H1 (cell line): ENCODE results near the gene RBMS2. TPM values are rescaled to one million over a fixed set of nuclear protein-coding genes. Genes with fewer than 3 reads are reported as not detected.

Experiments used
- CTCF ChIA-PET: fragments of 300-600 bp; sonication (Branson Sonifier 250); formaldehyde crosslinking; loops from one replicate; lab custom pipeline; 2021; ENCODE audit not compliant: partially characterized antibody; lab: Charles Lee
- POLR2A ChIA-PET: fragments of 300-600 bp; sonication (Branson Sonifier 250); formaldehyde crosslinking; loops from one replicate; lab custom pipeline; 2021; ENCODE audit warnings: inconsistent platforms; ENCODE audit not compliant: partially characterized antibody; lab: Charles Lee
- DNase-seq, 2 experiments: peaks; one replicate each; pipeline versions ENCODE4 v3.0.0 to v3.0.0-alpha.2; 2010 to 2022; ENCODE audit warnings: low spot score in 2 of 2, low read depth in 1 of 2, mixed read lengths in 1 of 2
- FAIRE-seq: peaks from 2 replicates; lab custom pipeline; 2011; peaks lifted over from hg19 to GRCh38; lab: Jason Lieb, UNC
- H2AFZ ChIP-seq: 2 replicates; pipeline ENCODE4 v1.8.1; 2012; ENCODE audit warnings: low read length, inconsistent platforms
- H2AK5ac ChIP-seq: 2 replicates; pipeline ENCODE4 v1.6.1; 2013; ENCODE audit warnings: low read depth, low read length
- H2BK120ac ChIP-seq: replicated peaks from 2 replicates; pipeline ENCODE3; 2013; ENCODE audit warnings: low read depth, low read length, inconsistent platforms
- H2BK12ac ChIP-seq: 2 replicates; pipeline ENCODE4 v1.6.1; 2013; ENCODE audit warnings: low read depth, low read length
- H2BK15ac ChIP-seq: 2 replicates; pipeline ENCODE4 v1.6.1; 2013; ENCODE audit warnings: low read length
- H2BK20ac ChIP-seq: 2 replicates; pipeline ENCODE4 v1.6.1; 2013; ENCODE audit warnings: low read length
- H2BK5ac ChIP-seq: 2 replicates; pipeline ENCODE4 v1.6.1; 2013; ENCODE audit warnings: low read depth, low read length
- H3K14ac ChIP-seq: 2 replicates; pipeline ENCODE4 v1.6.1; 2013; ENCODE audit warnings: inconsistent platforms; ENCODE audit not compliant: insufficient read length
- H3K18ac ChIP-seq: 2 replicates; pipeline ENCODE4 v1.6.1; 2013; ENCODE audit warnings: low read length; ENCODE audit errors: extremely low read depth
- H3K23ac ChIP-seq: 2 replicates; pipeline ENCODE4 v1.6.1; 2013; ENCODE audit warnings: inconsistent platforms; ENCODE audit not compliant: insufficient read length
- H3K23me2 ChIP-seq: 2 replicates; pipeline ENCODE4 v1.6.1; 2013; ENCODE audit warnings: low read depth, low read length
- H3K27ac ChIP-seq: 2 replicates; pipeline ENCODE4 v1.6.1; 2011; ENCODE audit warnings: low read depth, low read length, inconsistent platforms
- H3K27me3 ChIP-seq, 4 experiments: replicated peaks in 1 of 4; 1 replicate in 1 of 4; 2 replicates in 3 of 4; pipeline versions ENCODE4 v1.6.1 to v1.8.1; 2011 to 2013; ENCODE audit warnings: low read length in 3 of 4, mild to moderate bottlenecking in 3 of 4, inconsistent platforms in 2 of 4, mixed read lengths in 2 of 4, moderate library complexity in 1 of 4; ENCODE audit not compliant: control insufficient read depth in 3 of 4, insufficient read depth in 3 of 4; ENCODE audit errors: extremely low read depth in 1 of 4
- H3K36me3 ChIP-seq, 4 experiments: 2 replicates each; pipeline versions ENCODE4 v1.6.1 to v1.8.1; 2011 to 2013; ENCODE audit warnings: mild to moderate bottlenecking in 4 of 4, low read length in 3 of 4, moderate library complexity in 2 of 4, control low read depth in 1 of 4, inconsistent platforms in 1 of 4; ENCODE audit not compliant: insufficient read depth in 4 of 4, control insufficient read depth in 2 of 4
- H3K4ac ChIP-seq: replicated peaks from 2 replicates; pipeline ENCODE3; 2013; ENCODE audit warnings: low read length, low read depth, mixed read lengths, inconsistent platforms; ENCODE audit not compliant: insufficient read length
- H3K4me1 ChIP-seq, 4 experiments: replicated peaks in 1 of 4; 1 replicate in 1 of 4; 2 replicates in 3 of 4; pipeline versions ENCODE4 v1.6.1 to v1.8.1; 2011 to 2013; ENCODE audit warnings: low read length in 3 of 4, inconsistent platforms in 2 of 4, mixed read lengths in 1 of 4; ENCODE audit not compliant: insufficient read depth in 4 of 4, control insufficient read depth in 3 of 4
- H3K4me2 ChIP-seq, 2 experiments: 2 replicates each; pipeline versions ENCODE4 v1.6.1 to v1.8.1; 2011 to 2013; ENCODE audit warnings: low read depth in 2 of 2, low read length in 2 of 2, control low read depth in 1 of 2, inconsistent platforms in 1 of 2, mild to moderate bottlenecking in 1 of 2; ENCODE audit not compliant: insufficient read depth in 1 of 2
- H3K4me3 ChIP-seq, 4 experiments: fragments of 200-600, 300-600 bp in 1 of 4; sonication (generic), shearing (Covaris generic), sonication (Bioruptor Twin) in 1 of 4; 2 replicates each; pipeline versions ENCODE4 v1.5.1 to v1.8.1; 2011 to 2016; ENCODE audit warnings: low read length in 4 of 4, low read depth in 3 of 4, control low read depth in 2 of 4, inconsistent platforms in 2 of 4, mild to moderate bottlenecking in 2 of 4, mixed read lengths in 1 of 4, moderate library complexity in 1 of 4; ENCODE audit not compliant: insufficient read depth in 2 of 4; ENCODE audit errors: extremely low read depth in 1 of 4
- H3K56ac ChIP-seq: replicated peaks from 2 replicates; pipeline ENCODE3; 2013; ENCODE audit warnings: low read depth, mild to moderate bottlenecking, mixed read lengths, low read length, inconsistent platforms; ENCODE audit not compliant: insufficient read length
- H3K79me1 ChIP-seq: 2 replicates; pipeline ENCODE4 v1.6.1; 2013; ENCODE audit warnings: low read depth, low read length, control low read depth
- H3K79me2 ChIP-seq, 2 experiments: 2 replicates each; pipeline versions ENCODE4 v1.6.1 to v1.8.1; 2012 to 2013; ENCODE audit warnings: low read length in 2 of 2, mild to moderate bottlenecking in 2 of 2, inconsistent platforms in 1 of 2; ENCODE audit not compliant: insufficient read depth in 2 of 2, control insufficient read depth in 1 of 2
- H3K9ac ChIP-seq, 4 experiments: replicated peaks in 1 of 4; 1 replicate in 1 of 4; 2 replicates in 3 of 4; pipeline versions ENCODE4 v1.6.1 to v1.8.1; 2011 to 2013; ENCODE audit warnings: low read depth in 3 of 4, low read length in 3 of 4, control low read depth in 2 of 4, mild to moderate bottlenecking in 2 of 4, moderate library complexity in 2 of 4, inconsistent platforms in 1 of 4; ENCODE audit errors: extremely low read depth in 1 of 4
- H3K9me3 ChIP-seq, 2 experiments: 2 replicates each; pipeline versions ENCODE4 v1.6.1 to v1.8.1; 2012 to 2013; ENCODE audit warnings: mild to moderate bottlenecking in 2 of 2, moderate library complexity in 2 of 2, control low read depth in 1 of 2, inconsistent platforms in 1 of 2, low read depth in 1 of 2, low read length in 1 of 2, mixed read lengths in 1 of 2; ENCODE audit not compliant: insufficient read depth in 2 of 2
- H4K20me1 ChIP-seq, 2 experiments: replicated peaks in 1 of 2; 2 replicates each; pipeline versions ENCODE3 to v1.8.1; 2011 to 2013; ENCODE audit warnings: inconsistent platforms in 2 of 2, low read length in 2 of 2, mild to moderate bottlenecking in 1 of 2; ENCODE audit not compliant: insufficient read depth in 2 of 2, control insufficient read depth in 1 of 2
- H4K5ac ChIP-seq: 2 replicates; pipeline ENCODE4 v1.6.1; 2013; ENCODE audit warnings: low read length, low read depth, mixed read lengths, inconsistent platforms; ENCODE audit not compliant: insufficient read length
- H4K8ac ChIP-seq: 2 replicates; pipeline ENCODE4 v1.8.0; 2013; ENCODE audit warnings: mild to moderate bottlenecking, moderate library complexity, low read length, inconsistent platforms; ENCODE audit not compliant: insufficient read depth; ENCODE audit errors: extremely low read depth
- H4K91ac ChIP-seq: replicated peaks from 2 replicates; pipeline ENCODE3; 2013; ENCODE audit warnings: low read length, mixed read lengths, inconsistent platforms; ENCODE audit not compliant: insufficient read length
- polyA plus RNA-seq, 7 experiments: library from polyadenylated mRNA; depleted of rRNA in 3 of 7; stranded (reverse) in 5 of 7; unstranded in 2 of 7; fragments of >200 nt in 5 of 7; fragments of 200-250 nt in 2 of 7; gene quantifications; 1 replicate in 5 of 7; 2 replicates in 1 of 7; 4 replicates in 1 of 7; pipeline versions ENCODE4 v1.2.1 to v1.2.3, GENCODE V29; 2011 to 2013; ENCODE audit warnings: missing spikeins in 2 of 7, mixed read lengths in 2 of 7
- total RNA-seq: library from RNA; stranded (reverse); fragmentation: NEBNext Ultra II Directional; extraction: Animal tissue kit (Norgen Biotek cat#: 25700); gene quantifications from 2 replicates; pipeline ENCODE4 v1.2.1, GENCODE V29; 2021

RBMS2 gene
- total and polyA plus RNA-seq, 2 of the 8 experiments (the other 6 are each of a cell fraction or from before 2014, with no cell fraction given) = 9.6 to 31.3 TPM

GRCh38 chr12:56626701-56627100, 105.1 kb downstream of the RBMS2 start:
- no peaks in the 10 kb centered on the region for H3K27me3 ChIP-seq
- CTCF ChIA-PET = interaction anchor here (0.6 to 11.2 kb wide), 5 partner anchors 9 to 190 kb away, joined by 3 to 107 read pairs (median 5); no protein-coding TSS in a partner anchor
- no peak for FAIRE-seq

More at GRCh38 chr12:56626701-56627100, 105.1 kb downstream of the RBMS2 start:
- Histone ChIP-seq H4K91ac (no peak overlapping the region), H3K18ac (no peak overlapping the region), H2BK120ac (no peak overlapping the region), H2BK20ac (no peak overlapping the region), H3K9ac (no peak overlapping the region), H4K8ac (no peak overlapping the region), H3K36me3 (peaks cover 0 to 5% (median 0%) of the 10 kb centered on the region in 4 experiments; a peak in 1 of 8 replicates), H3K4me1 (peaks cover 3 to 10% (median 6%) of the 10 kb centered on the region in 4 experiments), H3K79me2 (peaks cover 21 to 79% of the 10 kb centered on the region in 2 experiments), H3K56ac (no peak overlapping the region), H3K23me2 (peaks cover 8% of the 10 kb centered on the region), H2BK15ac (no peak overlapping the region), H4K5ac (no peak overlapping the region), H2AFZ (no peak overlapping the region), H3K27ac (no peak overlapping the region), H3K9me3 (no peaks in the 10 kb centered on the region), H3K23ac (no peak overlapping the region), H3K4me2 (no peak overlapping the region), H2AK5ac (no peak overlapping the region), H3K4me3 (no peak overlapping the region), H2BK5ac (no peak overlapping the region), H2BK12ac (no peak overlapping the region), H3K79me1 (peaks cover 4% of the 10 kb centered on the region; the same call in 1 of the 2 replicates), H3K4ac (no peak overlapping the region), H3K14ac (no peak overlapping the region), H4K20me1 (peaks cover 2 to 9% of the 10 kb centered on the region in 2 experiments)
- POLR2A ChIA-PET = interaction anchor here (0.9 to 1.2 kb wide), 2 partner anchors 10 to 12 kb away, joined by 3 read pairs; no protein-coding TSS in a partner anchor
- no peak for DNase-seq
